Sigmoid colon (tissue), 4 donors: ENCODE measurements around the gene NOS1.

Experiments used
- EP300 ChIP-seq, 4 donors: sonication (generic); formaldehyde crosslinking; IDR thresholded peaks; one replicate each; pipeline ENCODE4 v1.6.1; 2017; ENCODE audit warnings: antibody characterized with exemption in 4 of 4
- POLR2A ChIP-seq, 2 donors: fragments of 450-650 bp; IDR thresholded peaks; one replicate each; pipeline ENCODE4 v1.6.1; 2016; ENCODE audit warnings: antibody characterized with exemption in 2 of 2, mild to moderate bottlenecking in 2 of 2, moderate library complexity in 2 of 2
- POLR2AphosphoS5 ChIP-seq, 4 donors: sonication (generic); formaldehyde crosslinking; IDR thresholded peaks; one replicate each; pipeline ENCODE4 v1.6.1; 2017; ENCODE audit warnings: antibody characterized with exemption in 4 of 4
- TF ChIP-seq, protein P1 (sequence below), 4 experiments: fragments of 450-650 bp in 3 of 4; fragments of 200-600 bp in 1 of 4; IDR thresholded peaks; one replicate each; pipeline ENCODE4 v1.5.1; 2016 to 2019; ENCODE audit warnings: antibody characterized with exemption in 4 of 4, mild to moderate bottlenecking in 3 of 4, moderate library complexity in 2 of 4

DNA sequence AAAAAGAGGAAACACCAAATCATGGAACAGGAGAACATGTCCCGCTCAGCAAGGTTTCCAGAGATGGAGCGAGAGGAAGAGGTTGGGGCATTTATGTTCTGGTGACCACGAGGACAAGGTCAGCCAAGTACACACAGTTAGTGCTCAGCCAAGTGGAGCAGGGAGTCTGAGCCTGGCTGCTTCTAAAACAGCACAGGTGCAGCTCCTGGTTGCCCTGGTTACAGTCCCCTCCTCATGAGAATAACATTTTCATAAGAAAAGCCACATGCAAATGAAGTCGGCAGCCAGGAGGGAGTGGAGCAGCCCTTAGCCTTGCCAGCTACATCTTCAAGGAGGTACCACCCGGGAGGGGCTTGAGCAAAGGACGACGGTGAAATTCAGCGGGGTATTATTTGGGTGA is 81.8 kb downstream of the NOS1 start:
- TF ChIP-seq, protein P1, sequence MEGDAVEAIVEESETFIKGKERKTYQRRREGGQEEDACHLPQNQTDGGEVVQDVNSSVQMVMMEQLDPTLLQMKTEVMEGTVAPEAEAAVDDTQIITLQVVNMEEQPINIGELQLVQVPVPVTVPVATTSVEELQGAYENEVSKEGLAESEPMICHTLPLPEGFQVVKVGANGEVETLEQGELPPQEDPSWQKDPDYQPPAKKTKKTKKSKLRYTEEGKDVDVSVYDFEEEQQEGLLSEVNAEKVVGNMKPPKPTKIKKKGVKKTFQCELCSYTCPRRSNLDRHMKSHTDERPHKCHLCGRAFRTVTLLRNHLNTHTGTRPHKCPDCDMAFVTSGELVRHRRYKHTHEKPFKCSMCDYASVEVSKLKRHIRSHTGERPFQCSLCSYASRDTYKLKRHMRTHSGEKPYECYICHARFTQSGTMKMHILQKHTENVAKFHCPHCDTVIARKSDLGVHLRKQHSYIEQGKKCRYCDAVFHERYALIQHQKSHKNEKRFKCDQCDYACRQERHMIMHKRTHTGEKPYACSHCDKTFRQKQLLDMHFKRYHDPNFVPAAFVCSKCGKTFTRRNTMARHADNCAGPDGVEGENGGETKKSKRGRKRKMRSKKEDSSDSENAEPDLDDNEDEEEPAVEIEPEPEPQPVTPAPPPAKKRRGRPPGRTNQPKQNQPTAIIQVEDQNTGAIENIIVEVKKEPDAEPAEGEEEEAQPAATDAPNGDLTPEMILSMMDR (IDR thresholded peaks at IDR 0.05), result no peak
- TF ChIP-seq POLR2A (IDR thresholded peaks at IDR 0.05) (no peak), POLR2AphosphoS5 (IDR thresholded peaks at IDR 0.05) (no peak), EP300 (IDR thresholded peaks at IDR 0.05) (no peak)
